ENCODE measurements around the gene IBA57. TPM values are rescaled to one million over a fixed set of nuclear protein-coding genes. Genes with fewer than 3 reads are reported as not detected.

IBA57 gene
- total and polyA plus RNA-seq, 2 of the 8 experiments (the other 6 are each of a cell fraction or from before 2014, with no cell fraction given): 2.6 to 5.9 TPM

DNA sequence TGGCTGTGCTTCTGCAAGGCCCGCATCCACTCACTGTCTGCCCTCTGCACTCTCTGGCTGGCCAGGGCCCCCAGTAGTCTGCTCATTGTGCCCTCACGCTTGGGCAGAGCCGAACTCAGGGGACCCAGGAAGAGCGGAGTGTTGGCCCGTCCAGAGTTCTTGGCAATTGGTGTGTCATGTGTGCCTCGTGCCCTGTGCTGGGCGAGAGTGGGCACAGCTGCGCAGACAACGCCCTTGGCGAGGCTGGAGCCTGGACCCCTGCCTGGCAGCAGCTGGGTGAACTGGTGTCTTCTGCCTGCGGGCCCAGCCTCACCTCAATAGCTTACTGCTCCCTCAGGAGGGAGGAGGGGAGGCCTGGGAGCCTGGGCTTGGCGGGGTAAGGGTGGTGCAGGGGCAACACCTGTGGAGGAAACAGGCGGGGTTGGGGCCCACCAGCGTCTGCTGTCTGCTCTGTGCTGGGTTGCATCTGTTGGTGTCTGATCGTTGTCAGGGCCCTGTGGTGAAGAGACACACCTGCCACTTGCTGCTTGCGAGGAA lies 23.4 kb upstream of the IBA57 start (continued):
- TF ChIP-seq FOSL1 (IDR thresholded peaks at IDR 0.05; ENCODE audit: insufficient read depth, low read depth, low read length) (no peak), TAF7 (optimal IDR thresholded peaks at IDR 0.05; ENCODE audit: borderline replicate concordance, low read depth, low read length) (no peak), SP4 (IDR thresholded peaks at IDR 0.05; ENCODE audit: low read length) (no peak), TAF1 (IDR thresholded peaks at IDR 0.05; ENCODE audit: low read depth, low read length) (no peak)
- TF ChIP-seq, protein P1, sequence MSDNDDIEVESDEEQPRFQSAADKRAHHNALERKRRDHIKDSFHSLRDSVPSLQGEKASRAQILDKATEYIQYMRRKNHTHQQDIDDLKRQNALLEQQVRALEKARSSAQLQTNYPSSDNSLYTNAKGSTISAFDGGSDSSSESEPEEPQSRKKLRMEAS (IDR thresholded peaks at IDR 0.05): no peak
